T47D (cell line): ENCODE results near the gene MYOM1.
"Not testable (repeated sequence)": the region's sequence is repeated elsewhere in the genome, so short reads cannot be mapped to it uniquely, and the experiment has no call there.

ENCODE experiments used
- DNase-seq, 2 experiments: peaks; one replicate each; pipeline versions ENCODE4 v3.0.0 to v3.0.0-alpha.2; 2011 to 2012; ENCODE audit warnings: low read depth in 1 of 2, low spot score in 1 of 2
- JUND ChIP-seq: IDR thresholded peaks from 2 replicates; pipeline ENCODE4 v1.6.1; 2012; ENCODE audit warnings: low read depth
- in situ Hi-C: cut with HindIII; loops from 2 replicates; pipeline ENCODE4 v1.10.0; 2016; ENCODE audit warnings: low sequenced_read_pairs, low pct_unique_long_range_greater_than_20kb

Gene MYOM1

DNA sequence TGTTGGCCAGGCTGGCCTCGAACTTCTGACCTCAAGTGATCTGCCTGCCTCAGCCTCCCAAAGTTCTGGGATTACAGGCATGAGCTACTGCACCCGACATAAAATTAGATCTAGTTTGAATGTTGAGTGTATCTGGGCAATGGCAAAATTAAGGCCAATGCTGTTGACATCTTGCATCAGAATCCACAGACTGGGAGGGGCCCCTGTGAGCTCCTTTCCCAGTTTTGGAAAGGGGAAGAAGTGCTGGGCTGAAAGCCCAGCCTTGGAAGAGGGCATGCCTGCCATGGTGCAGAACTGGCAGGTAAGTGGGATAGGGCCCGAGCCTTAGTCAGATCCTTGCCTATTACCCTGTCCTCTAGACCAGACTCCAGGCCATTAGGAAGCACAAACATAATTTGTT lies 4.5 kb upstream of the MYOM1 start:
- no peak for TF ChIP-seq JUND
- in situ Hi-C loops = no loop called here
- DNase-seq = no peak

- in situ Hi-C loops = no loop called here
- no peak for DNase-seq
- no peak for TF ChIP-seq JUND
These were observed 3.6 kb upstream of the MYOM1 start for GRCh38 chr18:3223356-3223755.

DNA sequence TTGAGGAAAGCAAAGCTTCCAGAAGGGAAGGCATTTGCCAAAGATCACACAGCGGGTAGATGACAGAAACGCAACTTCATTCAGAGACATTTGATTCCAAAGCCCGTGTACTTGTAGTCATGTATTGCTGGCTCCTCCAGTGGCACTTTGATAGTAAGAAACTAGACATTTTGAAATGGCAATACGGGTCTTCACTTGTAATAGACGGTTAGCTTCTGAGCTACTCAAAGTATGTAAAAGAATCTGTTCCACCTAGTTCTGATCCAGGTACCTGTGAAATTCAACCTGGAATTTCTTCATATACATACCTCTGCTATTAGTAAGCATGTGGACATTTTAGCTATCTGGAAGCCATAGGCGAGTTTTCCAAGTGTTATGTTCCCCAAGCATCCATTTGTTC lies 1.7 kb upstream of the MYOM1 start:
- no peak for TF ChIP-seq JUND
- in situ Hi-C loops = no loop called here
- no peak for DNase-seq

DNA sequence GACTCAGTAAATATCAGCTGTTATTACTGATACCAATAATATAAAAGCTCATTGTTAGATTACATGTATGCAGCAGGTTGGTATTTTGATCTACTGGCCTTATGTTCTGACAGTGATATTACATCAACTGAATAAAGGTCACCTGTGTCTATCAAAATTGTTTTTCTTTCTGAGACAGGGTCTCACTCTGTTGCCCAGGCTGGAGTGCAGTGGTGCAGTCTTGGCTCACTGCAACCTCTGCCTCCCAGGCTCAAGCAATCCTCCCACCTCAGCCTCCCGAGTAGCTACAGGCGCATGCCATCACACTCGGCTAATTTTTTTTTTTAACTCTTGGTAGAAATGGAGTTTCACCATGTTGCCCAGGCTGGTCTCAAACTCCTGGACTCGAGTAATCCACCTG lies 1.1 kb upstream of the MYOM1 start:
- in situ Hi-C loops, DNase-seq: not testable (repeated sequence)

DNA sequence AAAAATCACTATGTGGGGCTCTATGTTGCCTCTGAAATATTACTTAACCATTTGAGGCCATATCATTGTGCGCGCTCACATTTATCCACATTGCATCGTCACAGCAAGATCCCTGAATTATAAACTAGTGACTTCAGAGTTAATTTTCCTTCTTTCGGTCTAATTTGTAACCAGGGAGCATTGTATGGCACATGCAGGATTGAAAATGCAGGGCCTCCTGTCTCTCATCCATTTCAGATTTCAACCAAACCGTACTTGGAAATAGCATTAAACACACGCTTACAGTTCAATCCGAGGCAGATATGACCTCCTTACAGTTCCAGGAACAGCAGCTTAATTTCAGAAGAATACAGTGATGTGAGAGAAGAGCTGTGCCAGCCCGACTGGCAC lies 532 bp downstream of the MYOM1 start:
- no peak for TF ChIP-seq JUND
- in situ Hi-C loops = no loop called here
- no peak for DNase-seq

- TF ChIP-seq JUND = no peak
- in situ Hi-C loops = no loop called here
- DNase-seq = no peak
These were observed 949 bp downstream of the MYOM1 start for GRCh38 chr18:3218819-3219218.

GRCh38 chr18:3217948-3218647 lies 1.7 kb downstream of the MYOM1 start:
- TF ChIP-seq JUND = no peak
- in situ Hi-C loops = no loop called here
- peak in 1 of 2 experiments; percentile 42 for DNase-seq

GRCh38 chr18:3216987-3217386 lies 2.8 kb downstream of the MYOM1 start:
- DNase-seq = no peak
- no peak for TF ChIP-seq JUND
- in situ Hi-C loops = no loop called here

DNA sequence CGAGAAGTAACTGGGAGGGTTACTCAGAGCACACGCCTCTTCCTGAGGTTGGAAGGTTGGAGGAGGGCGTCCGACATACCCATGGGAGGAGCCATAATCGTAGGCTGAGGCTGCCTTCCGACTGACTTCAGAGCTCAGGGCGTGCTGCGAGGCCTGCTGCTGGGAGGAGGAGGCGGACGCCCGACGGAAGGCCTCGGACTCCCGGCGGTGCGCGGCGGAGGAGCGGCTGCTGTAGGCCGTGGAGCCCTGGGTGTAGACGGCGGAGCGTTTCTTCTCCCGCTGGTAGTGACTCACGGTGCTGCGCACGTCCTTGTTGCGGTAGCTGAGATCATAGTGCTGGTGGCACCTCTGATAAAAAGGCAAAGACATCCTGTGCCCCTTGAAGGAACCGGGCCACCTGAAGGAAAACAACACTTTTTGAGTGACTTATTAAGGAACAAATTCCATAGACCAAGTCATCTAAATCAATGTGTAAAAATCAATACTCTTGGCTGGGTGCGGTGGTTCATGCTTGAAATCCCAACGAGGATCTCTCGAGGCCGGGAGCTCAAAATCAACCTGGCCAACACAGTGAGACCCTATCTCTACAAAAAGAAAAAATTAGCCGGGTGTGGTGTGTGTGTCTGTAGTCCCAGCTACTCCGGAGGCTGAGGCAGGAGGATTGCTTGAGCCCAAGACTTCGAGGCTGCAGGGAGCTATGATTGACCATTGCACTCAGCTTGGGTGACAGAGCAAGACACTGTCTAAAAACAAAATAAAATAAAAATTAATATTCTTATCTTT lies 4.7 kb downstream of the MYOM1 start:
- no peak for DNase-seq
- in situ Hi-C loops = no loop called here
- no peak for TF ChIP-seq JUND

DNA sequence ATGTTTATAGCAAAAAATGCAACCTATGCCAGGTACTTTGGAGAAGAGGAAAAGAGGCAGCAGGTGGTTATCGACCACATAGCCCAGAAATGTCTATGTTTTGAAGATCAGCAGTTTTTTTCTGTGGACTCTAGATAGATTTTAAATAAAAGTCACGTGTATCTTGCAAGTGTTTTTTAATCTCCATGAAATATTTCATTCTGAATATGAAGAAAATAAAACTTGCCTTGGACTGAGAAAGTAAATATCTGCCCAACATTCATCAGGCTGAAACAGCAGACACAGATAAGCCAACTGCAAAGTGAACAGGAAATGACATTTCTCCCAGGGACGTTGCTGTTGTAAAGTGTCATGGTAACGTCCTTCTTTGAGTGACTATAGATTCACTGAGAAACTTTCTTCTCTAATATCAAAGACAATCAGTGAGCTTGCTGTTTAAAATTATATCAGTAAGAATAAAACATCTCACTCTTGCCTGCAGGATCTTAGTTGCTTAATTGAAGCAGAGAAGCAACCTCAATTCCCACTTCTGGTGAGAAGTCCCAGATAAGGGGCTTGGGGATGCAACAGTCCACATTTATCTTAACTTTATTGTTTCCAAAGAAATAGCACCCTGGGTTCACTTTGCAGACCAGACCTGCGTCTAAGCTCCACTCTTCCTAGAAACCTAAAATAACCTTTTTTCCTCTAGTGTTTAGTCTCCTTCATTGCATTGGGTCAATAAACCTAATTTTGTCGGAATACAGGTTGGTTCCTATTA lies 6.3 kb downstream of the MYOM1 start:
- DNase-seq = no peak
- TF ChIP-seq JUND = no peak
- in situ Hi-C loops = no loop called here

- DNase-seq = no peak
- TF ChIP-seq JUND = no peak
- in situ Hi-C loops = no loop called here
These were observed 7.1 kb downstream of the MYOM1 start for GRCh38 chr18:3212657-3213056.

GRCh38 chr18:3211236-3211992 lies 8.4 kb downstream of the MYOM1 start:
- no peak for DNase-seq
- TF ChIP-seq JUND = no peak
- in situ Hi-C loops = no loop called here
